ENCODE data around the gene CMC2.

Gene CMC2

DNA sequence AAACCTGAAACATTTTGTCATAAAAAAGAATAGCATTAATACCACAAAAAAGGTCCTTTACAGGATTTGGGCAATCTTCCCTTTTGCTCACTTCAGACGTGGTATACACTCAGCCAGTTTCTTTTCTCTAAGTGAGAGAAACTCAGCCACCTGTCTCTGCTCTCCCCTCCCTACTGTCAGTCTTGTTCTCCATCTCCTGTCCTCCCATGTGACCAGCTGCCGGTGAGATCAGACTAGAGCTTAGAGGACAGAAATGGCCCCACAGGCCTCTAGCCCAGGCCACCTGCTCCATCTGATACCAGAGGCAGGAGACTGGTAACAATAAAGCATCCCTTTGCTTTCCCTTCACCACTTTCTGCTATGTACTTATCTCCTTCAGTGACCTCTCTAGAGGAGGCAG lies 34.9 kb downstream of the CMC2 start:
- DNase-seq, result no peak

DNA sequence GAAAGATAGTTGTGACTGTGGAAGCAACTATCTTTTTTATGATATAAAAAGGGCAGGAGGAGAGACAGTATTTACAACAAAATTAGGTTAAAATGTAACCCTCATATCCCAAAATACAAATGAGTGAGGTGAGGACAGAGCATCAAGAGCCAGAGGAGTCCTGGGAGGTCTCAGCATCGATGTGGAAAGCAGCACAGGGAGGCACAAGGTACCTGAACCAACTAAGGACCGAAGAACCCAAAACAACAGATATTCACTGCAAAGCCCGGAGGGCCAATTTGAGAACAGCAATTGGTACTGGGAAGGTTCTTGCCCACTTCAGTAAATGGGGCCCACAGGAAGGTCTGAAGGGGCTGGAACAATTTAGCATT lies 37.6 kb downstream of the CMC2 start:
- DNase-seq, result no peak

DNA sequence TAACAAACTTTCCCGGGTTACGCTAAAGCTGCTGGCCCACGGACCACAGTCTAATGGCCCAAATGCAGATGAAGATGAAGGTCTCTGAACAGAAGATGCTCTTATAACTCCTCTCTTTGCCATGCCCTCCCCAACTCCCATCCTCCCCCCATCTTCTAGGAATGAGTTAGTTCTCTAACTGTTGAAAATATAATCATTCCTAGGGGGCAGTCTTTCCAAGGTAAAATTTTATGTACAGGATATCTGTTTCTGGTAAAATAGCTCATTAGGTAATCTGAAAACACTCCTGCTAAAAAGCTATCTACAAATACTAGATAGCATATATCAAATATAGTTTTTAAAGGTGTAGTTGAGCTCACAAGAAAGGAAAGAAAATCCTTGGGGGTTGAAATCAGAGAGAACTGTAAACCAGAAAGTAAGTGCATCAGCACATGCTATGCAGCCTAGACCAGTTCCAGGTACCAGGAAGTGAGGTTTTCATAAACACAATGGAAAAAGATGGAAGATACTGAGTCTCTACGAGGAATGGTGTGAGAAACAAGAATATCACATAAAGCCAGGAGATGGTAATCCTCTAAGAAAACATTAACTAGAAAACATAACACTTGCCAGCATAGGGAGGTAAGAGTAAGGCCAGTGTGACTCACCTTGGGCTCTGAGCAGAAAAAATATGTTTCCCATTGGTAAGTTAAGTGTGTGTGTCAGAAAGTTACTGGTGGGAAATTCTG lies 38.1 kb downstream of the CMC2 start:
- no peak for DNase-seq

DNA sequence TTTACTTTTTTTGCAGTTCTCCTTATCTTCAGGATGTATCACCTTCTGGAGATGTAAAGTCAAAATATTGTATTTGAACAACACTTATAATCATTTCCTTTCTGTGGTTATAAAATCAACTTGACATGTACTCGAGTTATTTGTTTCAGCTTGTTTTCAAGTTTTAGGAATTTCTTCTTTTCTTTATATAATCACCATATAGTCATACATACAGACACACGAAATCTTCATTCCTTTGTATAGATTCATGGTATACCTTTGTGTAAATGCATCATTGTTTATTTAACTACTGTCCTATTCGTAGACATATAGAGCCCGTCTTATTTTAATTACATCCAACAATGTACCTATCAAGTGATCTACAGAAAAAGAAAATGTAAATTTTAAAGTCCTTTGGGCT lies 40.1 kb downstream of the CMC2 start:
- DNase-seq, result no peak

DNA sequence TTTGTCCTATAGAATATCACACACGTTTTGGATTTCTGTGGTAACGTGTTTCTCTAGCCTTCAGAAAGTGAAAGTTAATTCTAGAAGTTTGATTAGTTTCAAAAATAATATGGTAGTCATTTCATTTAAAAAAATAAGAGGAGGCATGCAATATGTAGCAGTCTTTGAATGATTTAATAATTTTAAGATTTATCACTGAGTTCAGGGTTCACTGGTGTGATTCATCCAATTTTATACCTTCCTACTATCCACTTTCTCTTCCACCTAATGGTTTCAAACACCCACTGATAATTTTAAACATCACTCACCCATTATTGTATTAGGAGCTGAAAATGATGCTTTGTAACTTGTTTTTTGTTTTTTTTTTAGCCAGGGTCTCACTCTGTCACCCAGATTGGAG lies 42.3 kb downstream of the CMC2 start:
- DNase-seq, result no peak

DNA sequence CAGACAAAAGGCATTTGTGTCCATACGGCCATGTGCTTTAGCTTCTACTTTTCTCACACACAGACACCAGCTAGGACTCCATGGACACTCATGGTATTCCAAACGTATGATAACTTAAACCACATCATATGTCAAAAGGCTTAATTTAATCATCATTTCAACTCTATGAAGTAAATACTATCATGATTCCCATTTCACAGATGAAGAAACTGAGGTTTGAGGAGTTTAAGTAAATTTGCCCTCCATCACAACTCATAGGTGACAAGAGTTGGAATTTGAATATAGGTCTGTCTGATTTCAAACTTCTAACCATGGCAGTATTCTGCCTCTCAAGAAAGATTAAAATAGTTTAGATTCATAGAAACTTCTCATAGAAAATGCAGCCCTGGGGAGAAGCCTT lies 43.8 kb downstream of the CMC2 start:
- no peak for DNase-seq

DNA sequence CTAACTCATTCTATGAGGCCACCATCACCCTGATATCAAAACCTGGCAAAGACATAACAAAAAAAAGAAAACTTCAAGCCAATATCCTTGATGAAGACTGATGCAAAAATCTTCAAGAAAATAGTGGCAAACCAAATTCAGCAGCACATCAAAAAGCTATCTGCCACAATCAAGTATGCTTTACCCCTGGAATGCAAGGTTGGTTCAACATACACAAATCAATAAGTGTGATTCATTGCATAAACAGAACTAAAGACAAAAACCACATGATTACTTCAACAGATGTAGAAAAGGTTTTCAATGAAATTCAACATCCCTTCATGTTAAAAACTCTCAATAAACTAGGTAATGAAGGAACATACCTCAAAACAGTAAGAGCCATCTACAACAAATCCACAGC lies 48.4 kb downstream of the CMC2 start:
- DNase-seq, result no peak

DNA sequence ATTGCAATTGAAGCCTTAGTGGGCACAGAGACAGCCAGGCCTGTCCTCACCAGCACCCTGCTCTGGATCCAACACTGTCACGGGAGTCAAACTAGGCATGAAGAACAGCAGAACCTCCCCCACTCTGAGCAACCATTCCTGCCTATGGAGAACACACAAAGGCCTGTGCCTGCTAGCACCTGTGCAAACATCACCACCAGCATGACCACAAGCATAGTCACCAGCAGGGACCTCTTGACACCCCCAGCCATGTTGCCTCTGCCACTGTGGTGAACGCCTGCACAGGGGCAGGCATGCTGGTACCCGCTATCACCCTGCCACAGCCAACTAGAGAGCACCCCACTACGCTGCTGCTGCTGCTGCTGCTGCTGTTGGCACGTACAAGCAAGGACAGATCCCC lies 51.7 kb downstream of the CMC2 start:
- DNase-seq, result no peak

DNA sequence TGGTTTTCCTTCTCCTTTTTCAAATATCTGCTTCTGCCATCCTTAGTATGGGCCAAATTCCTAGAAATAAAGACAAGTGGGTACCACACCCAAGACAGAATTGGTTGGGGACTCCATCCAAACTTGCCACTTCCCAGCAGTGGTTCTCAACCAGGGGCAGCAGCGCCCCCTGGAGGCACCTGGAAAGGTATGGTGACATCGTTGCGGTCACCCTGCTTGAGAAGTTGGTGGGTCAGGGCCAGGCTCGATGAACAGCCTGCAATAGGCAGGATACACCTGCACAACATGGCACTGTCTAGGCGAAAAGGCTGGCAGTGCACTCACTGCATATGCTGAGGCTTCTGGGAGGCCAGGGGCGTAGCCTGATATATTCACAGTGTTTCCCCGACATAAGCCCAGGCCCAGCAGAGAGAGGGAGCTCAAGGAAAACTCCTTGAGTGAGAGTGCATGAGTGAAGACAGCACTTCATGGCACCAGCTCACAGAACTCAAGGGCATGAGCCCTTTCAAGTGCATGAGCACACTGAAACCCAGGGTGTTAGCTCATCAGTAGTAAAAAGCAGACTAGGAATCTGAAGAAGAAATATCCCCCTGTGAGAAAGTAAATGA lies 57.7 kb downstream of the CMC2 start:
- DNase-seq, result peak; percentile 12

DNA sequence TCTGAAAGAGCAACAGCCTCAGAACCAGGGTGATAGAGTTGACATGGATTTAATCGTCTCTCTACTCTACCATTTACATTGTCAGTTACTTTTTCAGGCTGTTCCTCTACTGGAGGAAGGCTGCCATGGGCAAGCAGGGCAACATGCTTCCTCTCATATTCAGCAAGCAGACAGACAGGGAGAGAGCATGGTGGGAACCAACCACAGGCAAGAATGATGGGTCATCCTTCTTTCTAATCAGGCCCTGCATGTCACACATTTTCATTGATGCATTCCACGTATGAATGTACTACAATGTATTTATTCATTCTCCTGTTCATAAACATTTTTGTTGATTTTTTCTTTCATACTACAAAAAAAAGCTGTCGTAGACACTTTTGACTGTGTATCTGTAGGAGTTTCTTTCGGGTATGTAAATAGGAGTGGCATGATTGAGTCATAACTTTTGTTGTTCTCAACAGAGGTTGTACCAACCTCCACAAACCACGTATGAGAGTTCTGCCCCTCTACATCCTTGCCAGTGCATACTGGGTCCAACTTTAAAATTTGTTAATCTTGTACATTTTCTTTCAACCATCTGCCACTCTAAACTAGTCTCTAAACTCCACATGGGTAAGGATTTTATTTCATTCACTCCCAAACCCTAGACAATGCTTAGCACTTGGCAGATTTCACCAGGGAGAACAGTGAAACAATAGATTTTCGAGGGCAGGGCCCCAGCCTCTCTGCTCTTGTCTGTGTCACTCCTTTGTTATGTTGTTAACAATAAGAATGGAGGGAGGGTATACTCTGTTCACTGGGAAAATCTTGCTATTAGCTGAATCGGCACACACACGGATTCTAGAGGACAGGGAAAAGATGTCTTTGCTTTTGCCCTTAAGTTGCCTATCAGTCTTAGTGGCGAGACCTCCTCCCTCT lies 58.7 kb downstream of the CMC2 start:
- no peak for DNase-seq

DNA sequence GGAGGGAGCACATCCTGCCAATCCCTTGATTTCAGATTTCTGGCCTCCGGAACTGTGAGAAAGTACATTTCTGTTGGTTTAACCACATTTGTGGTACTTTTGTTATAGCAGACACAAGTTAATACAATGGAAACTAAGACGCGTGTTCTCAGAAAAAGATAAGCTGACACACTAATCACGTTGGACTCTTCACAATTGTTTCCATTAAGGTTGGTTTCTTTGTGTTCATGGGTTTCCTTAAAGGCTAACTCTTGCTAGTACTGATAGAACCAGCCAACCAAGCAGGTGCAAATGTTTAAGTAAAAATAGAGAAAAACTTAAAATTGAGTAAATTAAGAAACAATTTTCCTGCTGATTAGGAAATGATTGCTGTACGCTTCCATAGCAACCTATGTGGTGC lies 59.4 kb downstream of the CMC2 start:
- DNase-seq, result no peak

DNA sequence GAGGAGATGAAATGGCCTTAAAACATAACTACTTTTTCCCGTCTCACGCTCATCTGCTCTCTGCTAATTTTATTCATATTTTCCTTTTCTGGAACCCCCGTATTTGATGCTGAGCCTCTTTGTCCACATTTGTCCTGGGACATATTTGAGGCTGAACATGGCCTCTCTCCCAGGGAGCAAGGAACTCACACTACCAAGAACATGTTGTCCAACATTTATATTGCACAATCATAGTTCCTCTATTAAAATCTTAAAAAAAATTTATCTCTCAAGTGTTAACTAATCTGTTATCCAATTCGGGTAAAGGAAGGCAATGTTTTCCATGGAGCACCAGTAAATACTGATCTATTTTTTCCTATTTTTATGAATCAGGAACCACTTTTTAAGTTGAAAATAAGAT lies 60.2 kb downstream of the CMC2 start:
- DNase-seq, result no peak

DNA sequence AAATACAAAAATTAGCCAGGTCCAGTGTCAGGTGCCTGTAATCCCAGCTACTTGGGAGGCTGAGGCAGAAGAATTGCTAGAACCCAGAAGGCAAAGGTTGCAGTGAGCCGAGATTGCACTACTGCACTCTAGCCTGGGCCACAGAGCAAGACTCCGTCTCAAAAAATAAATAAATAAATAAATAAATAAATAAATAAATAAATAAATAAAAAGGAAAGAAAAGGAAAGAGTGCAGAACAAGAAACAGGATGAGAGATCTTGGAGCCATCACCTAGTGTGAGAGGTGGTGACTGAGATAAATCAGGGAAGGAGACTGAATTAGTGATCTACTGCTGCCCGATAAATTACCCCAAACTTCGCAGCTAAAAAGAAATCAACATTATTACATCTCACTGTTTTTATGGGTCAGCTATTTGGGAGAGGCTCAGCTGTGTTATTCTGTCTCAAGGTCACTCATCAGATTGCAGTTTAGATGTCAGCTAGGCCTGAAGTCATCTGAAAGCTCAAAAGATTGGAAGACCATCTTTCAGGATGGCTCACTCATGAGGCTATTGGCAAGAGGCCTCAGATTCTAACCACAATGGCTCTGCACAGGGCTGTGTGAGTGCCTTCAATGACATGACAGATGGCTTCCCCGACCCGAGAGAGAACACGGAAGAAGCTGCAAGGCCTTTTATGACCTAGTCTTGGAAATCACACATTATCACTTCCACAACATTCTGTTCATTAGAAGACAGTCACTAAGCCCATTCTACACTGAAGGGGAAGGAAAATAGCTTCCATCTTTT lies 66.4 kb downstream of the CMC2 start:
- DNase-seq, result no peak

DNA sequence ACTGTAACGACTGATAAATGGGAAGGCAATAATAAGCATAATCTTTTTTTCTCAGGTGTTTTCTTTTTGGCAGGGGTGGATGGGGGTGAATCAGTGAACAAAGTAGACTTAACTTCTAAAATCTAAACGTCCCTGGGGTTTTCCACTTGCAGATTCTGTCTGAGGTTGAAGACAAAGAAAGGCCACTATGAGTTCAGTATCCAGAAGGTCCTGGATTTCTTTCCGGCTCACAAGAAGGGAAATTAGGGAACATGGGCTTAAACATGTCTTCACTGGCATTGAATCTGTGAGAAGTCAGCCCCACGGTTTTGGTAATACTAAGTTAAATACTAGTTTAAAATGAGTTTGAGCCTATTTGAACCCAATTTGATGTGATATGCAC lies 67.8 kb downstream of the CMC2 start:
- DNase-seq, result no peak

DNA sequence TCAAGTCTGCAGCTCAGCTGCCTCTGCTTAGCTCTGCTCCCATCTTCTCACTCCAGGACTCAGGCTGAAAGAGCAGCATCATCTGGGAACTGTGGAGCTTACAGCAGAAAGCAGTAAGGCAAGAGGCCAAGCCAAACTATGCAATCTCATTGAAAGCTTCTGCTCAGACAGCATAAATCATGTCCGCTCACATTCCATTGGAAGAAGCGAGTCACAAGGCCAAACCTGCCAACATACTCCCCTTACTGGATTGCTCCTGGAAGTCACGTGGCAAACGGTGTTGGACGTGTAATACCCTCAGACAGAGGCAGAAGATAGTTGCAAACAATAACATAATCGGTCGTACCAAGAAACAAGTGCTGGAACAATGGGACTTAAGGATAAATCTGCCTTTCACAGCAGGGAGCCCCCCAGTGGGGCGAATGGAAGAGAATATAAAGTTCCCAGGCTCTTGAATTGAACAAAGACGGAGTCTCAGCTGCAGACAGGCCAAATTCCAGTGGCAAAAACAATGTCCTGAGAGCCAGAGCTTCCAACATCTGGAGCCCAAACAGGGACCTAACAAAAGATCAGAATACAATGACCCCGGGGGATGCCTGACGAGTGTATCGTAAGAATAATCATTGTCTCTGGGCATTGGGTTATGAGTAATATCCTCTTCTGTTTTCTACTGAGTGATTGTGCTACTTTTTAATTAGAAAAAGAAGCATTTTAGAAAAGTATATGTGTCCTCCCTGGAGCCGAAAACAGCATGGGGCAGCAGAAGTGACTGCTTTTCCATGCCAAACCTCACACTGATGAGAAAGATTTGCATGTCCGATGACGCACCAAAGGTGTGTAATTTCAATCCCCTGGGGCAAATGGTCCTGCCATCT lies 68.4 kb downstream of the CMC2 start:
- no peak for DNase-seq

DNA sequence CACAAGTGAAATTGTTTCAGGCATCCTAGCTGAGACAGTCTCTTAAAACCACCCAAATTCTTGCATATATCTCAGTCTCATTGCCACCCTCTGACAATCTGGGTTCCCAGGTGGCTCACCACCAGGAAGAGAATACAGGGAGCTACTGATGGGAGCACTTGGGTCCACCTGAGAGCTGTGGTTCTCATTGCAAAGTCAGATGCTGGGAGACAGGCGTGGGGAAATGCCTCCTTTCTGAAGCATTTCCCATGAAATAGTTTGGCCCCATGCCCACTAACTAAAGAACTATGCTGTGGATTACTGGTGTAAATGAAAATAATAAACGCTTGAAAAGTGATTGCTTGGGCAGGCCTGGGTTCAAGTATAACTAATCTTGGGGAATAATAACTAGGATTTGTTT lies 70.3 kb downstream of the CMC2 start:
- no peak for DNase-seq

DNA sequence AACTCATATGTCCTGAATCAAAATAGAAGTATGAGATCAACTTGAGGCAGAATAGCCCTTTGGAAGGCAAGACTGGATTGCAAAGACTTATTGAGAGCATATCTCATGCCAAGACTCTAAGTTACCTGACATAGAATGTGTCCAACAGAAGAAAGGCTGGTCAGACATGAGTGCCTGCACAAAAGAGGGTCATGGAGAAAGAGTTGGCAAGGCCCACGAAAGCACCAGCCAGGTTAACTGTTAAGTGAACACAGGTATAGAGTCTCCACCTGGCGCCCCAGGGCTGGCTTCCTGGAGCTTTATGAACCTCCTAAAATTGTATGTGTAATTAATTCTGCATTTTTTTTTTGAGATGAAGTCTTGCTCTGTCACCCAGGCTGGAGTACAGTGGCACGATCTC lies 71.0 kb downstream of the CMC2 start:
- DNase-seq, result no peak

DNA sequence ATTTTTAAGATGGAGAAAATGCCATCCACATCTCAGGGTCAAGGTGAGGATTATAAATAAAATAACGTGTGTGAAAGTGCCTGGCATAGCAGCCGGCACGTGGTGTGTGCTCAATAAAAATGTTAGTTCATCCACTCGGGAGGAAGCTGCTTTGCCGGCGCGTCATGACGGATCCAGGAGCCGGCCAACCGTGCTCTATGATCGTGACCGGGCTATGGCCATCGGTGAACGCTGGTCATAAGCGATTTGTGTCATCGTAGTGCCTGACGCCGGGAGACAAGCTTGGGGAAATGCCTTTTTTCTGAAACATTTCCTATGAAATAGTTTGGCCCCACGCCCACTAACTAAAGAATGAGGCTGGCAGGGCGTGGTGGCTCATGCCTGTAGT lies 74.0 kb downstream of the CMC2 start:
- no peak for DNase-seq

DNA sequence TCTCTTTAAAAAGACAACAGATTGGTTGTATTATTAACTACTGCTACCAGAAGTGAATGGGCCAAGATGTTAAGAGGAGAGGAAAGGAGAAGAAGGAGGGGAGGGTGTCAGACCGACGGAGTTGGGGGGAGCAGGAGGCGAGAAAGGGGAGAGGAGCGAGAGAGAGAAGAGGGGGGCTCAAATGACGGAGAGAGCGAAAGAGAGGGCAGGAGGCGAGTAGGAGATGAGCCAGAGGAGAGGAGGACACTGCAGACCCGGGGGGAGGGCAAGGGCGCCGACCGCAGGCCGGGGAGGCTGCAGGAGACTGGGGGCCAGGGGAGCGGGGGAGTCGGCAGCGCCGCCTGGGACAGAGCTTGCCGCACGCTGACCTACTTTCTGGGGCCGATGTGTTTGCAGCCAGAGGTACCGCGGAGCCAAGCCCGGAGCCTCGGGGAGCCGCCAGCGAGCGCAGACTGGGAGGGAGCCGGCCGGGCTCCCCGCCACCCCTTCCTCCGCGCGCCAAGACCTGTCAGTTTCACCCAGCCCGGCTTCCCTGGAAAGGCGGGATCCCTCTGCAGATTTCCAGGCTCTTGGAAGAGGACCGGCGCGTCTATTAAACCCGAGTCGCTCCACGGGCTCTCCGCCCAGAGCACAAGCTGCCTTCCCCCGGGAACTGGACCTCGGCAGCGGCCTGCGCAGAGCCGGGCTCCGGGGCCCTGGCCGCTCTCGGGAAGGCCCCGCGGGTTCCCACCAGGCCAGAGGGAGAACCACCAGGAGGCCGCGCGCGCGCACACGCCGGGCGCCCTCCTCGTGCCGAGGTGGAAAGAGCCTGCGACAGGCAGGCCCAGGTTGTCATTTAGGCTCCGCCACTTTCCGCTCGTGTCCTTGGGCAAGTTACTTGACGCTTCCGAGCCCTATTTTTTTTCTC lies 74.6 kb downstream of the CMC2 start:
- peak; percentile 9 for DNase-seq

DNA sequence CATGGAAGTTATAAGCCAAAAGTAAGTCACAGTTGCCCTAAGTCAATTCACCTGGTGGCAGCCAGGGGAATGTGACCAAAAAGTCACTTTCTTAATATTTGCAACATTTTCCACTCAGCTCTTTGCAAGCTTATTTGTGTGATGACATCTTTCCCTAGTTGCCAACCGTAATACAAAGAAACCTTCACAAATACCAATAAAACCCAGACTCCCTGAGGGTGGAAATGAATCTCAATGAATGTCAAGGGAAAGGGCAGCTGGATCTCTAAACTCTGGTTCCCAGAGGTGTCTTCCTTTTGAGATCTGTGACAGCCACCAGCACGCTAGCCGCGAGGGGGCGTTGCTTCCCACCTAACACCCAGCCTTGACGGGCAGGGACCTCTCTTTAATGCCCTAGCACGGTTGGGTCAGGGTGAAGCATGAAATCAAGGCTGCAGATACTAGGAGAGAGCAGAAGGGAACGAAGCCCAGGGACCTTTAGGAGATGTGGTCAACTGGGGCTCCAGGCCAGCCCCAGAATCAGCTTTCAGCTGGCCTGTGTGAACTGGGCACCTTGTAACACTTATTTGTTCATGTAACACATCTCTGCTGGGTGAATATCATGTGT lies 82.2 kb downstream of the CMC2 start:
- DNase-seq, result no peak

DNA sequence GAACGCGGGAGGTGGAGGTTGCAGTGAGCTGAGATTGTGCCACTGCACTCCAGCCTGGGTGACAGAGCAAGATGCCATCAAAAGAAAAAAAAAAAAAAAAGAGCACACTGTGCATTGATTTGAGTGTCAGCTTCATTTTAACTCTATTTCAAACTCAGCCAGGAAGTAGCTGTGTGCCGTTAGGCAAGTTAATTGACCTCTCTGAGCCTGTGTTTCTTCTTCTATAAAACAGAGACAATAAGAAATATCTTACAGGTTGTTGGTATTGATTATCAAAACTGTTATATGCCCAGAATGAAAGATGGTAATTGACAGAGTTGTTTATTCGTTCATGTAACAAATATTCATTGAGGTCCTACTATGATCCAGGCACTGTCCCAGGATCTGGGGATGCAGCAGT lies 83.3 kb downstream of the CMC2 start:
- no peak for DNase-seq
